Fibroblast of the aortic adventitia (primary cell): ENCODE measurements around the gene TTC31. TPM values are rescaled to one million over a fixed set of nuclear protein-coding genes. Genes with fewer than 3 reads are reported as not detected.

ENCODE experiments used
- DNase-seq: peaks from one replicate; pipeline ENCODE4 v3.0.0-alpha.2; 2010; ENCODE audit warnings: low read depth
- H3K4me3 ChIP-seq: 2 replicates; pipeline ENCODE4 v1.5.1; 2011; ENCODE audit warnings: low read depth, mild to moderate bottlenecking, control low read depth, low read length, moderate library complexity
- total RNA-seq: library from RNA; depleted of rRNA; stranded (reverse); fragments of >200 nt; gene quantifications from 2 replicates; pipeline ENCODE4 v1.2.3, GENCODE V29; 2012; ENCODE audit warnings: low replicate concordance
- TF ChIP-seq, protein P1 (sequence below): IDR thresholded peaks from 2 replicates; pipeline ENCODE4 v1.5.1; 2011; ENCODE audit warnings: mild to moderate bottlenecking, low read length, control low read depth, inconsistent platforms; ENCODE audit not compliant: insufficient read depth

TTC31 gene
- total RNA-seq, 1 donor = 16.3 TPM

DNA sequence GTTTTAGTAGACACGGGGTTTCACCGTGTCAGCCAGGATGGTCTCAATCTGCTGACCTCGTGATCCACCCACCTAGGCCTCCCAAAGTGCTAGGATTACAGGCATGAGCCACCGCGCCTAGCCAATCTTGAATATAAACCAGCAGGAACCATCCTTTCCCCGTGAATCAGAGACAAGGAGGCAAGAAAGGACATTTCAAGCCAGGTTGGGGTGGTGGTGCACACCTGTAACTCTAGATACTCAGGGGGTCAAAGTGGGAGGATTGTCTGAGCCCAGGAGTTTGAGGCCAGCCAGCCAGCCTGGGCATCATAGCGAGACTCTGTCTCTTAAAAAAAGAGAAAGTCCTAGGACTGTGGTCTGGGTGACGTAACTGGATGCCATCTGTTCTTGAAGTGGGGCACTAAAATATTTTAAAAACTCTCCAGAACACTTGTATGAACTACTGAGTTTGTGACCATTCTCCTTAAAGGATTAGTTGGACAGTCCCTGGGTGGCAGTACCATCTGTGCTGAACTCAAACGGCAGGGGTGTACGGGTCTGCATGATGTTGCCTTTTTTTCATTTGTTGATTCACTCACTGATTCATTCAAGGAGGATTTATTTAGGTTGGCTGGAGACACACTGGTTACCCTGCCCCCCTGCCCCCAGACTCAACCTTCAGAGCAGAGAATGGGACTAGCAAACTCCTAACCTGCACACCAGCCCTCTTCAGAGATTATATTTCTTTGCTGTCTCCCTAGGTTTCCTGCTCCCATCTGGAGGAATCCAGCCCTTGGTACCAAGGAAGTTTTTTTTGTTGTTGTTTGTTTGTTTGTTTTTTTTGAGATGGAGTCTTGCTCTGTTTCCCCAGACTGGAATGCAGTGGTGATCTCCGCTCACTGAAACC is 28.5 kb downstream of the TTC31 start:
- no peak for DNase-seq

DNA sequence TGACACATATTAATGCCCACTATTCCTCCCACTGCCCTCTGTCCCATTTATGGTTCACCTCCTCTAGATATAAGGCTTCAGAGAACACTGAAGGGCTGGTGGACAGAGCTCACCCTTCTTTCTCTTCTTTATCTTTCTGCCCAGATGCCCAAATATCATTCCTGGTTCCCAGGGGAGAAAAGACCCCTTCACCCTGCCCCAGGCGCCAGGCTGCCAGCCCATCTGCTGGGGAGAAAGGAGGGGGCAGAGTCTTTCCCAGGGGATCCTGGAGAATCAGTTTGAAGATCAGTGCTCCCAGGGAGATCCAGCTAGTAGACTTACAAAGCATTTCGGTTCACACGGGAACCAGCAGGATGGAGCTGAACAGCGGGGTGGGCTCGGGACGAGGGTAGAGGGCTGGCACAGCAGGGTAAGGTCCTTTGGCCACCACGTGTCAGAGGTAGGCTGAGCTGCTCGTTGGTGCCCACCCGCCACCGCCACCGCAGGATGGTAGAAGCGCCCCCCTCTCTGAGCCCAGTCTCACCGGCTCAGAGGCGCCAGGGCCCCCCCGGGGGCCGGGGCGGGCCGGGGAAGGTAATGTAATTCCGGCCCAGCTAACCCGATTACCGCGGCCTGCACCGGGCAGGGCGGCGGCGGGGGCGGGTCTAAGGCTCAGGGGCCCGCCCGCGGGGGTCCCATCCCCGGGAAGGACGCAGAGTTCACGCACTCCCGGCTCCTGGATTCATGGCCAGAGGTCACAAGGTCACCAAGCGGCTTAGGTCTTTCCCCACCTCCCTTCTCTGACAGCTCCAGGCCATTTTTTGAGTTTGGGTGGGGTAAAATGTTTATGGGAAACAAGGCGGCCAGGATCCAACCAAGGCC is 30.1 kb downstream of the TTC31 start:
- no peak for DNase-seq
- no peak overlapping the region for H3K4me3 ChIP-seq
- TF ChIP-seq, protein P1, sequence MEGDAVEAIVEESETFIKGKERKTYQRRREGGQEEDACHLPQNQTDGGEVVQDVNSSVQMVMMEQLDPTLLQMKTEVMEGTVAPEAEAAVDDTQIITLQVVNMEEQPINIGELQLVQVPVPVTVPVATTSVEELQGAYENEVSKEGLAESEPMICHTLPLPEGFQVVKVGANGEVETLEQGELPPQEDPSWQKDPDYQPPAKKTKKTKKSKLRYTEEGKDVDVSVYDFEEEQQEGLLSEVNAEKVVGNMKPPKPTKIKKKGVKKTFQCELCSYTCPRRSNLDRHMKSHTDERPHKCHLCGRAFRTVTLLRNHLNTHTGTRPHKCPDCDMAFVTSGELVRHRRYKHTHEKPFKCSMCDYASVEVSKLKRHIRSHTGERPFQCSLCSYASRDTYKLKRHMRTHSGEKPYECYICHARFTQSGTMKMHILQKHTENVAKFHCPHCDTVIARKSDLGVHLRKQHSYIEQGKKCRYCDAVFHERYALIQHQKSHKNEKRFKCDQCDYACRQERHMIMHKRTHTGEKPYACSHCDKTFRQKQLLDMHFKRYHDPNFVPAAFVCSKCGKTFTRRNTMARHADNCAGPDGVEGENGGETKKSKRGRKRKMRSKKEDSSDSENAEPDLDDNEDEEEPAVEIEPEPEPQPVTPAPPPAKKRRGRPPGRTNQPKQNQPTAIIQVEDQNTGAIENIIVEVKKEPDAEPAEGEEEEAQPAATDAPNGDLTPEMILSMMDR = no peak

More for the DNA sequence above, 28.5 kb downstream of the TTC31 start:
- no peak overlapping the region for H3K4me3 ChIP-seq
- TF ChIP-seq, protein P1 = no peak

DNA sequence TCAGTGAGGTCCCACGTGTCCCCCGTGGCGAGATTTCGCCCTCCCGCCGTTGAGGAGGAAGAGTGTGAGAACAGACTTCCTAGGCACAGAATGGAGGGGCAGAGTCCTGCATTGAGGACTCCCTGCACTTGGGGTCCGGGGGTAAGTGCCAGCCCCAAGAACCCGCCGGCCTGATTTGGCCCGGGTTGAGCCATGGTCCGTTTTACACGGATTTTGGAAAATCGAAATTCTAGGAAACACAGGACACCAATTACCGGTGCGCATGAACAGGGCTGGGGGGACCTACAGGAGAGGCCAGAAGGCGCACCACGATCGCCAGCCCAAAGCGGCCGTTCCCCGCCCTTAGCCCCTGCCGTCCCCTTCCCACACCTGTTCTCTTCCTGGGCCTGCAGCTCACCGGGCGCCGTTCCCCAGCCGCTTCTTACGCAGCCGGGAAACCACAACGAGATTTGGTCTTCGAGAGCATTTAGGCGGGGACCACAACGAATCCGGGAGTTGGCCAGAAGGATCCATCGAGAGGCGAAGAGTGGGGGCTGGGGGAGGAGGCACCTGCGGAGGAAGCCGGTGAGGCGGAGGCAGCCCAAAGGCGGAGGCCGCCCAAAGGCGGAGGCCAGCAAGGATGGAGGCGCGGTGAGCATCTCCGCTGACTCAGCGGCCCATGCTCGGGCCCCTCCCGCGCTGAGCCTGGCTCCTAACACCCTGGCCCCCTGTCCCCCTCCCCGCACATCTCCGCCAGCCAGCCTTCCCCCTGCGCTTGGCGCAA is 30.9 kb downstream of the TTC31 start:
- DNase-seq = no peak
- H3K4me3 ChIP-seq = no peak overlapping the region
- TF ChIP-seq, protein P1 = no peak

DNA sequence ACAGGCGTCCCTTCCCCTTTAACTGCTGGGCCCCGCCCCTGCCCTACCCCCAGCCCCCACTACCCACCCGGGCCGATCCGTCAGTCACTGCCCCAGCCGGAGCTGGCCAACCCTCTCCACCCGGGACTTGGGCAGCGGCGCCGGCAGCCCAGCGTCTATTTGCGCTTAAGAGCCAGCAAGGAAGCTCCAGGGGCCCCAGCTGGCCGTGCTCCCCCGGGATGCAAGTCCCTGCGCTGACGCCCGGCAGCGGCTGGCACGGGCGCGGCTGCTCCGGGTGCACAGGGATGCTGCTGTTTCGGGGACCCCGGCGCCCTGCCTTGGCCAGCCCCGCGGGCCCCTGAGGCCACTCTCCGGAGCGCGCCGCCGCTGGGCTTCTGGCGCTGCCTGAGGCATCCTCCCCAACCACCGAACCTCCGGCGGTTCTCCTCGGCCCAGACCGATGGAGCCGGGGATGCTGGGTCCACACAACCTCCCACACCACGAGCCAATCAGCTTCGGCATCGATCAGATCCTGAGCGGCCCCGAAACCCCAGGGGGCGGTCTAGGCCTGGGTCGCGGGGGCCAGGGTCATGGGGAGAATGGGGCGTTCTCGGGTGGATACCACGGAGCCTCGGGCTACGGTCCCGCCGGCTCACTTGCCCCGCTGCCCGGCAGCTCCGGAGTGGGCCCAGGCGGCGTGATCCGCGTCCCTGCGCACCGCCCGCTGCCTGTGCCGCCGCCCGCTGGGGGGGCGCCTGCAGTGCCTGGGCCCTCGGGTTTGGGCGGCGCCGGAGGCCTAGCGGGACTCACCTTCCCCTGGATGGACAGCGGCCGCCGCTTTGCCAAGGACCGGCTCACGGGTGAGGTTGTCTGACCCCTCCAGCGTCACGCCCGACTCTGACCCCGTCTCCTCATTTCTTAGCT is 31.7 kb downstream of the TTC31 start, which contains the start of gene TLX2:
TLX2 (plus strand) TSS at position 83 of the 903 bp plus-strand sequence; CDS start at position 440, 357 bp downstream.
- DNase-seq = no peak
- H3K4me3 ChIP-seq = no peak within 1 kb of the TSS
- TF ChIP-seq, protein P1 = no peak

DNA sequence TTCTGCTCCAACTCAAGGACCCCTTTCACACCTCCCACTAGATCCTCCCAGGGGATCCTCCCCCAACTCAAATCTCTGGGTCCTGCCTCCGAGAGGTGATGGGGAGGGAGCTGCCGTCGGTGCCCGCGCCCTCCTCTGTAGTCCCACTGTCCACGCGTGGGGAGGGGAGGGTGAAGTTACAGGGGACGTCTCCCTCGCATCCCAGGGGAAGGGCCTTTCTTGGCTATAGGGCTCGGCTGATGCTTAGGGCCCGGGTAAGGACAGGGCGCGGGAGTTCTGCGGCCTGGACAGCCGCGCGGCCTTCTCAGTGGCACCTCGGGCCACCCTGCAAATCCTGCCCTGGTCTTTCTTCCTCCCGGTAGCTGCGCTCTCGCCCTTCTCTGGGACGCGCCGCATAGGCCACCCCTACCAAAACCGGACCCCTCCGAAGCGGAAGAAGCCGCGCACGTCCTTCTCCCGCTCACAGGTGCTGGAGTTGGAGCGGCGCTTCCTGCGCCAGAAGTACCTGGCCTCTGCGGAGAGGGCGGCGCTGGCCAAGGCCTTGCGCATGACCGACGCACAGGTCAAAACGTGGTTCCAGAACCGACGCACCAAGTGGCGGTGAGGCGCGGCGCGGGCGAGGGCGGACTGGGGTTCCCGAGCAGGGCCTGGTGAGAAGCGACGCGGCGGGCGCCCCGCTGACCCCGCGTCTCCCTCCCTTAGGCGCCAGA is 32.5 kb downstream of the TTC31 start:
- TF ChIP-seq, protein P1 = no peak

More for the DNA sequence above, 32.5 kb downstream of the TTC31 start:
- DNase-seq = no peak
- no peak overlapping the region for H3K4me3 ChIP-seq
